Mesenchymal stem cell (in vitro differentiated cells and primary cell): Measurements from ENCODE around the gene WAC. TPM values are rescaled to one million over a fixed set of nuclear protein-coding genes. Genes with fewer than 3 reads are reported as not detected.
A peak's percentile ranks its signal among the peaks of the same experiment; 100 is the strongest.

ENCODE experiments used
- DNase-seq: peaks from one replicate; pipeline ENCODE4 v3.0.0-alpha.2; 2013
- H2AFZ ChIP-seq: one replicate; pipeline ENCODE4 v1.6.1; 2013; ENCODE audit warnings: low read depth, mild to moderate bottlenecking, control low read depth, inconsistent platforms, low read length, moderate library complexity
- H2AK5ac ChIP-seq: 2 replicates; pipeline ENCODE4 v1.6.1; 2013; ENCODE audit warnings: low read length, moderate library complexity, mild to moderate bottlenecking, inconsistent platforms; ENCODE audit not compliant: severe bottlenecking
- H2BK120ac ChIP-seq: one replicate; pipeline ENCODE4 v1.6.1; 2013; ENCODE audit warnings: low read depth, mild to moderate bottlenecking, inconsistent platforms, low read length, moderate library complexity
- H2BK12ac ChIP-seq, 2 experiments: one replicate each; pipeline ENCODE4 v1.6.1; 2013; ENCODE audit warnings: inconsistent platforms in 2 of 2, low read length in 2 of 2, mild to moderate bottlenecking in 2 of 2, moderate library complexity in 2 of 2, control low read depth in 1 of 2
- H2BK15ac ChIP-seq: one replicate; pipeline ENCODE4 v1.6.1; 2013; ENCODE audit warnings: mild to moderate bottlenecking, low read depth, inconsistent platforms; ENCODE audit not compliant: poor library complexity, severe bottlenecking
- H2BK5ac ChIP-seq: 2 replicates; pipeline ENCODE4 v1.6.1; 2013; ENCODE audit warnings: low read depth, mild to moderate bottlenecking, low read length, control low read depth, inconsistent platforms; ENCODE audit not compliant: poor library complexity, severe bottlenecking
- H3K14ac ChIP-seq, 2 experiments: one replicate each; pipeline ENCODE4 v1.6.1; 2013; ENCODE audit warnings: inconsistent platforms in 2 of 2, low read length in 2 of 2, control low read depth in 1 of 2, mild to moderate bottlenecking in 1 of 2, moderate library complexity in 1 of 2
- H3K18ac ChIP-seq, 2 experiments: one replicate each; pipeline ENCODE4 v1.6.1; 2013; ENCODE audit warnings: inconsistent platforms in 2 of 2, low read length in 2 of 2, control low read depth in 1 of 2, low read depth in 1 of 2, mild to moderate bottlenecking in 1 of 2
- H3K23ac ChIP-seq, 2 experiments: one replicate each; pipeline ENCODE4 v1.6.1; 2013; ENCODE audit warnings: inconsistent platforms in 2 of 2, low read length in 2 of 2, mild to moderate bottlenecking in 2 of 2, moderate library complexity in 2 of 2, control low read depth in 1 of 2
- H3K27ac ChIP-seq: 2 replicates; pipeline ENCODE4 v1.5.1; 2013; ENCODE audit warnings: mild to moderate bottlenecking, moderate library complexity, low read length, control low read depth, inconsistent platforms; ENCODE audit not compliant: poor library complexity, severe bottlenecking
- H3K27me3 ChIP-seq, 2 experiments: 2 replicates each; pipeline versions ENCODE4 v1.6.1 to v1.7.0; 2013; ENCODE audit warnings: low read length in 2 of 2, mild to moderate bottlenecking in 2 of 2, moderate library complexity in 2 of 2, control low read depth in 1 of 2, inconsistent platforms in 1 of 2; ENCODE audit not compliant: control insufficient read depth in 1 of 2, insufficient read depth in 1 of 2
- H3K36me3 ChIP-seq, 2 experiments: 2 replicates each; pipeline versions ENCODE4 v1.6.1 to v1.7.0; 2013; ENCODE audit warnings: low read length in 2 of 2, control low read depth in 1 of 2, inconsistent platforms in 1 of 2, low read depth in 1 of 2, mild to moderate bottlenecking in 1 of 2; ENCODE audit not compliant: insufficient read depth in 2 of 2, control insufficient read depth in 1 of 2
- H3K4ac ChIP-seq, 2 experiments: one replicate each; pipeline ENCODE4 v1.6.1; 2013; ENCODE audit warnings: inconsistent platforms in 2 of 2, low read length in 2 of 2, mild to moderate bottlenecking in 2 of 2, moderate library complexity in 2 of 2, control low read depth in 1 of 2, low read depth in 1 of 2
- H3K4me1 ChIP-seq: 2 replicates; pipeline ENCODE4 v1.6.1; 2013; ENCODE audit warnings: low read depth, low read length, control low read depth; ENCODE audit not compliant: control insufficient read depth, insufficient read depth
- H3K4me2 ChIP-seq: 2 replicates; pipeline ENCODE4 v1.6.1; 2013; ENCODE audit warnings: low read length, mild to moderate bottlenecking, inconsistent platforms; ENCODE audit not compliant: poor library complexity, severe bottlenecking
- H3K4me3 ChIP-seq, 2 experiments: 2 replicates each; pipeline versions ENCODE4 v1.5.1 to v1.7.0; 2013; ENCODE audit warnings: low read length in 2 of 2, mild to moderate bottlenecking in 2 of 2, control low read depth in 1 of 2, low read depth in 1 of 2; ENCODE audit not compliant: insufficient read depth in 1 of 2
- H3K79me1 ChIP-seq: replicated peaks from 2 replicates; pipeline ENCODE4 v1.6.1; 2013; ENCODE audit warnings: mild to moderate bottlenecking, control low read depth, low read length, inconsistent platforms; ENCODE audit not compliant: poor library complexity, severe bottlenecking
- H3K9ac ChIP-seq: 2 replicates; pipeline ENCODE4 v1.7.0; 2013; ENCODE audit warnings: mild to moderate bottlenecking, low read length, moderate library complexity
- H3K9me3 ChIP-seq: 2 replicates; pipeline ENCODE4 v1.7.0; 2013; ENCODE audit warnings: mild to moderate bottlenecking, low read length; ENCODE audit not compliant: control insufficient read depth
- H4K8ac ChIP-seq: one replicate; pipeline ENCODE4 v1.6.1; 2013; ENCODE audit warnings: inconsistent platforms, mild to moderate bottlenecking, low read length, moderate library complexity
- H4K91ac ChIP-seq: one replicate; pipeline ENCODE4 v1.6.1; 2013; ENCODE audit warnings: mild to moderate bottlenecking, low read length, inconsistent platforms
- WGBS: methylation state at CpG from one replicate; pipeline ENCODE4 v1.1.7; 2013; ENCODE audit warnings: mixed read lengths; 5-methylcytosine and 5-hydroxymethylcytosine counted together
- small RNA-seq: library from polyadenylated mRNA; stranded (forward); fragments of <200 nt; extraction: miRNeasy Mini kit (QIAGEN cat#:217004); gene quantifications from one replicate; pipeline ENCODE3, GENCODE V24; 2013; ENCODE audit warnings: low read depth

Gene WAC

GRCh38 chr10:28668363-28669226, 135.7 kb downstream of the WAC start:
- Histone ChIP-seq H3K36me3 (no peaks in the 10 kb centered on the region), H3K4me2 (peak overlapping the region; percentile 93), H3K23ac (peak overlapping the region in 1 of 2 experiments; percentile 46), H3K9ac (peak overlapping the region; percentile 82), H3K4me1 (peaks cover 5% of the 10 kb centered on the region), H3K27ac (no peak overlapping the region), H3K4ac (no peak overlapping the region), H3K9me3 (peaks cover 7% of the 10 kb centered on the region), H2AK5ac (no peak overlapping the region), H2BK15ac (no peak overlapping the region), H4K91ac (peak overlapping the region; percentile 12), H2BK12ac (peak overlapping the region in 1 of 2 experiments; percentile 80), H4K8ac (peak overlapping the region; percentile 86), H2BK120ac (peak overlapping the region; percentile 43), H3K79me1 (no peaks in the 10 kb centered on the region), H3K27me3 (peaks cover 35 to 59% of the 10 kb centered on the region in 2 experiments), H2AFZ (peak overlapping the region; percentile 67), H3K14ac (no peak overlapping the region), H3K4me3 (peak overlapping the region; percentile 51 to 82), H3K18ac (peak overlapping the region; percentile 16 to 83), H2BK5ac (no peak overlapping the region)
- DNase-seq = peak; percentile 56
- 1% methylated on average over 39 of the region's 59 CpGs for WGBS

DNA sequence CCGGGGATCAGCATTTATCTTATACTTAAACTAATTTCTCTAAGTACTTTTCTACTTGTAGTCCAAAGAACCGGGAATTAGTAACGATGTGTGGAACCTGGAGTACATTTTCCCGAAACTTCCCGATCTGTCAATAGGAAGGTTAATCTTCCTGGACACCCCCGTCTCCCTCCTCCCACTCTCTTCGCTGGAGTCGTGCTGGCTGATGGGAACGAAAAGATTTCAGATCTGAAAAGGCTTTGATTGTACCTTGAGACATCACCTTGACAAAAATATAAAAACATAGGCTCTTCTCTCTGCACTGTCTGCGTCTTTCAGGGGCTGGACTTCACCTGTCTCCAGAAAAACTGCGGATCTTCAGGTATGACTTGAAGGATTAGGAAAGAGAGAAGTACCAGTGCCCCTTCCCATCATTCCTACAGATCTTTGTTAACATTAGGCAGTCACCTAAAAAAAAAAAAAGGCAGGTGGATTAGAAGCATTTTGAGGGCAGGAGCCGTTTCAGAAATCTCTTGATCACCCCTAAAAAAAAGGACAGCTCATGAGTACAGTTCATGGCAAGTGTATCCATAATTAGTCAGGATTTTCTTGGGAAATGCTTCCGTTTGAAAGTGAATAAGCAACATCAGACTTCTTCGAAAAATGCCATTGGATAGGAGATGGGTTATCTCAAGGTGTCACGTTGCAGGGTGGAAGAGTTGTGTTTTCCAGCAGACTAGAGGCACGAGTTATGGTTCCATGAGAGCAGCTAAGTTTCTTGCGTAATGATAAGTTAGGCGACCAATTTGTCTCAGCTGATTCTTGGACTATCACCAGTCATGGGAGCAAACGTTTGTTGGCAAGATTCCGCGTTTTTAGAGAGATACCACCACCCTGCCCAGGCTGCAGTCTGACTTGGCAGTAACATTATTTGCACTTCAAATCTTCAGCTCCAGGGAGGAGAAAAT, 136.6 kb downstream of the WAC start:
- peak overlapping the region; percentile 93 for H3K4me2 ChIP-seq
- H4K8ac ChIP-seq = no peak overlapping the region
- no peaks in the 10 kb centered on the region for H3K36me3 ChIP-seq
- 49% methylated on average over 19 of the region's 21 CpGs for WGBS
- no peak overlapping the region for H2BK15ac ChIP-seq
- peak overlapping the region; percentile 36 for H2AFZ ChIP-seq
- no peak overlapping the region for H3K14ac ChIP-seq
- H3K27me3 ChIP-seq = peaks cover 35 to 68% of the 10 kb centered on the region in 2 experiments
- no peaks in the 10 kb centered on the region for H3K79me1 ChIP-seq
- peak overlapping the region; percentile 43 for H2BK120ac ChIP-seq
- DNase-seq = no peak
- peaks cover 5% of the 10 kb centered on the region for H3K4me1 ChIP-seq
- H3K27ac ChIP-seq = no peak overlapping the region
- H2BK12ac ChIP-seq = no peak overlapping the region
- H2AK5ac ChIP-seq = no peak overlapping the region
- no peak overlapping the region for H3K4ac ChIP-seq
- no peak overlapping the region for H4K91ac ChIP-seq
- peak overlapping the region in 1 of 2 experiments; percentile 82 for H3K4me3 ChIP-seq
- peaks cover 7% of the 10 kb centered on the region for H3K9me3 ChIP-seq
- peak overlapping the region; percentile 82 for H3K9ac ChIP-seq
- peak overlapping the region in 1 of 2 experiments; percentile 48 for H3K18ac ChIP-seq
- no peak overlapping the region for H3K23ac ChIP-seq
- no peak overlapping the region for H2BK5ac ChIP-seq

Small RNA genes lying within 50 kb of the gene (small RNA-seq; reads per million reads assigned to genes)
- not detected for gene RNU4ATAC6P
- not detected for gene RNU6-1067P
